ENCODE results near the gene CD63. TPM values are rescaled to one million over a fixed set of nuclear protein-coding genes. Genes with fewer than 3 reads are reported as not detected.
A peak's percentile ranks its signal among the peaks of the same experiment; 100 is the strongest.

The CD63 gene
- total and polyA plus RNA-seq, 2 of the 4 experiments (the other 2 are of a cell fraction): 995 to 1,398 TPM

DNA sequence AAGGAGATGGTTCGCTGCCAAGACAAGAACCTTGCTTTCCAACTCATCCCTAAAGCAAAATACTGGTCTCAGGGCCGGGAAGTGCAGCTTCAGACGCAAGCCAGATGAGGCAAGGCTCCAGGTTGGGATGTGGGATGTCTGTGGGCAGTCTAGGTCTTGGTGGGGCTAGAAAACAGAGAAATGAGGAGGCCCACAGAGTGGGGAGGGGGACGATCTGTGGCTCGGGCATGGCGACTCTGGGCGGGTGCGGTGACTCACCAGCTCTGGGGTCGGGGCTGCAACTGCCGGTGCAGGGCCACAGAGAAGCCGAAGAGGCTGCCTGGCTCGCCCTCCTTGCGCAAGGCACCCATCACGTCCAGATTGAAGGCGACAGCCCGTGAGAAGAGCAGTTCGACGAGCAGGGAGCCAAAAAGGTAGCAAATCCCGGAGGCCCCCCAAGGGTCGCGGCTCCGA is 21.6 kb downstream of the CD63 start:
- no peak for DNase-seq
- Histone ChIP-seq H3K56ac (ENCODE audit: extremely low read depth, insufficient read depth, low read length) (no peak overlapping the region), H3K18ac (ENCODE audit: low read depth, low read length) (no peak overlapping the region), H3K4ac (ENCODE audit: low read depth, low read length) (no peak overlapping the region), H3K23ac (ENCODE audit: low read depth, low read length) (no peak overlapping the region), H3K4me3 (ENCODE audit: insufficient read depth, low read depth, low read length) (peak overlapping the region; percentile 74), H3K4me2 (ENCODE audit: low read depth, low read length) (peak overlapping the region; percentile 84), H4K91ac (ENCODE audit: insufficient read depth, low read depth, low read length) (no peak overlapping the region), H4K20me1 (ENCODE audit: insufficient read depth, low read length) (no peaks in the 10 kb centered on the region), H3K79me1 (ENCODE audit: low read depth in 1 of 2, low read length in 2 of 2) (no peaks in the 10 kb centered on the region), H3K27me3 (ENCODE audit: control insufficient read depth, insufficient read depth, low read length) (peaks cover 25% of the 10 kb centered on the region), H2BK5ac (ENCODE audit: low read depth, low read length, poor library complexity, severe bottlenecking) (no peak overlapping the region), H2BK120ac (ENCODE audit: low read depth, low read length) (no peak overlapping the region), H3K9ac (ENCODE audit: low read depth, low read length) (no peak overlapping the region), H3K9me1 (ENCODE audit: insufficient read depth, low read length) (no peaks in the 10 kb centered on the region; the same call in 1 of the 2 replicates), H3K9me3 (ENCODE audit: control insufficient read depth, insufficient read depth, low read length) (no peaks in the 10 kb centered on the region), H3K14ac (replicated peaks; ENCODE audit: low read depth, low read length) (no peak overlapping the region), H2AFZ (replicated peaks; ENCODE audit: low read length, poor library complexity) (peak overlapping the region; percentile 91), H4K5ac (ENCODE audit: low read depth, low read length) (no peak overlapping the region), H2BK15ac (ENCODE audit: low read depth, low read length) (no peak overlapping the region), H3K27ac (ENCODE audit: insufficient read depth, low read length) (no peak overlapping the region), H2AK5ac (ENCODE audit: low read depth, low read length) (no peak overlapping the region), H2BK20ac (ENCODE audit: low read depth, low read length) (no peak overlapping the region), H3K36me3 (ENCODE audit: control insufficient read depth, insufficient read depth, low read length) (no peaks in the 10 kb centered on the region), H2AK9ac (replicated peaks; ENCODE audit: low read depth, low read length, poor library complexity) (peak overlapping the region; percentile 23), H4K8ac (ENCODE audit: low read depth in 2 of 2, low read length in 2 of 2) (no peak overlapping the region), H3K4me1 (ENCODE audit: control insufficient read depth, insufficient read depth, low read length) (peaks cover 3% of the 10 kb centered on the region; the same call in 1 of the 2 replicates)
- BruUV-seq (replicated peaks): no TSS peak
- CTCF ChIA-PET: no interaction called here
- ATAC-seq (ENCODE audit: low read depth): peak; percentile 19
- POLR2A ChIA-PET (ENCODE audit: unreplicated experiment): no interaction called here
- dilution Hi-C loops (cut with HindIII; ENCODE audit: low sequenced_read_pairs, unreplicated experiment) (no loop called here), intact Hi-C loops (cut with micrococcal nuclease) (no loop called here), in situ Hi-C loops (cut with MboI; ENCODE audit: low sequenced_read_pairs) (no loop called here)
- TF ChIP-seq SMC3 (IDR thresholded peaks at IDR 0.05; ENCODE audit: low read depth, low read length) (no peak), MAFK (IDR thresholded peaks at IDR 0.05; ENCODE audit: low read depth, low read length) (no peak), BHLHE40 (IDR thresholded peaks at IDR 0.05; ENCODE audit: low read depth, low read length) (no peak), RFX5 (IDR thresholded peaks at IDR 0.05; ENCODE audit: low read depth, low read length) (no peak), CEBPB (IDR thresholded peaks at IDR 0.05; ENCODE audit: low read depth, low read length) (peak; percentile 81), FOS (IDR thresholded peaks at IDR 0.05; ENCODE audit: low read depth, low read length) (no peak), CHD1 (IDR thresholded peaks at IDR 0.05; ENCODE audit: low read depth, low read length) (no peak)
- TF ChIP-seq, protein P1, sequence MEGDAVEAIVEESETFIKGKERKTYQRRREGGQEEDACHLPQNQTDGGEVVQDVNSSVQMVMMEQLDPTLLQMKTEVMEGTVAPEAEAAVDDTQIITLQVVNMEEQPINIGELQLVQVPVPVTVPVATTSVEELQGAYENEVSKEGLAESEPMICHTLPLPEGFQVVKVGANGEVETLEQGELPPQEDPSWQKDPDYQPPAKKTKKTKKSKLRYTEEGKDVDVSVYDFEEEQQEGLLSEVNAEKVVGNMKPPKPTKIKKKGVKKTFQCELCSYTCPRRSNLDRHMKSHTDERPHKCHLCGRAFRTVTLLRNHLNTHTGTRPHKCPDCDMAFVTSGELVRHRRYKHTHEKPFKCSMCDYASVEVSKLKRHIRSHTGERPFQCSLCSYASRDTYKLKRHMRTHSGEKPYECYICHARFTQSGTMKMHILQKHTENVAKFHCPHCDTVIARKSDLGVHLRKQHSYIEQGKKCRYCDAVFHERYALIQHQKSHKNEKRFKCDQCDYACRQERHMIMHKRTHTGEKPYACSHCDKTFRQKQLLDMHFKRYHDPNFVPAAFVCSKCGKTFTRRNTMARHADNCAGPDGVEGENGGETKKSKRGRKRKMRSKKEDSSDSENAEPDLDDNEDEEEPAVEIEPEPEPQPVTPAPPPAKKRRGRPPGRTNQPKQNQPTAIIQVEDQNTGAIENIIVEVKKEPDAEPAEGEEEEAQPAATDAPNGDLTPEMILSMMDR (conservative IDR thresholded peaks at IDR 0.05; ENCODE audit: low read depth, low read length): no peak
- TF ChIP-seq, protein P2, sequence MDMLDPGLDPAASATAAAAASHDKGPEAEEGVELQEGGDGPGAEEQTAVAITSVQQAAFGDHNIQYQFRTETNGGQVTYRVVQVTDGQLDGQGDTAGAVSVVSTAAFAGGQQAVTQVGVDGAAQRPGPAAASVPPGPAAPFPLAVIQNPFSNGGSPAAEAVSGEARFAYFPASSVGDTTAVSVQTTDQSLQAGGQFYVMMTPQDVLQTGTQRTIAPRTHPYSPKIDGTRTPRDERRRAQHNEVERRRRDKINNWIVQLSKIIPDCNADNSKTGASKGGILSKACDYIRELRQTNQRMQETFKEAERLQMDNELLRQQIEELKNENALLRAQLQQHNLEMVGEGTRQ (IDR thresholded peaks at IDR 0.05; ENCODE audit: low read depth, low read length): no peak
- WGBS, 2 experiments (ENCODE audit: extremely low coverage in 2 of 2, insufficient read length in 1 of 2): 5% methylated on average over 12 of the region's 22 CpGs; no CpG with 5 or more reads in 1 of the 2 experiments
